NB4 (cell line): Measurements from ENCODE around the gene DPH3.

Source experiments
- CTCF ChIP-seq: IDR thresholded peaks from one replicate; pipeline ENCODE4 v1.5.1; 2012; ENCODE audit warnings: low read depth, low read length
- MAX ChIP-seq: IDR thresholded peaks from 2 replicates; pipeline ENCODE4 v1.6.1; 2011; ENCODE audit warnings: low read depth, low read length
- MYC ChIP-seq: IDR thresholded peaks from 2 replicates; pipeline ENCODE4 v1.6.1; 2011; ENCODE audit warnings: low read depth, low read length
- POLR2A ChIP-seq: IDR thresholded peaks from 2 replicates; pipeline ENCODE4 v1.6.1; 2011; ENCODE audit warnings: mild to moderate bottlenecking; ENCODE audit not compliant: insufficient read length; ENCODE audit errors: extremely low read depth

GRCh38 chr3:16211176-16211904, 53.4 kb downstream of the DPH3 start:
- TF ChIP-seq CTCF: no peak
- TF ChIP-seq POLR2A: no peak
- TF ChIP-seq MAX: no peak
- no peak for TF ChIP-seq MYC
